A673 (cell line): ENCODE measurements around the gene BTRC.

Source experiments
- EZH2 ChIP-seq: fragments of 200-600 bp; sonication (generic); IDR thresholded peaks from 2 replicates; pipeline ENCODE4 v1.6.1; 2017; ENCODE audit warnings: borderline replicate concordance, low read depth, mild to moderate bottlenecking, mixed read lengths, antibody characterized with exemption, low read length; ENCODE audit not compliant: poor library complexity, severe bottlenecking
- TF ChIP-seq, protein P1 (sequence below): fragments of 300-800, 200-600 bp; sonication (generic); conservative IDR thresholded peaks from 2 replicates; pipeline ENCODE4 v1.5.1; 2017; ENCODE audit warnings: low read depth, mild to moderate bottlenecking, antibody characterized with exemption, low read length, moderate library complexity, mixed read lengths

- TF ChIP-seq, protein P1, sequence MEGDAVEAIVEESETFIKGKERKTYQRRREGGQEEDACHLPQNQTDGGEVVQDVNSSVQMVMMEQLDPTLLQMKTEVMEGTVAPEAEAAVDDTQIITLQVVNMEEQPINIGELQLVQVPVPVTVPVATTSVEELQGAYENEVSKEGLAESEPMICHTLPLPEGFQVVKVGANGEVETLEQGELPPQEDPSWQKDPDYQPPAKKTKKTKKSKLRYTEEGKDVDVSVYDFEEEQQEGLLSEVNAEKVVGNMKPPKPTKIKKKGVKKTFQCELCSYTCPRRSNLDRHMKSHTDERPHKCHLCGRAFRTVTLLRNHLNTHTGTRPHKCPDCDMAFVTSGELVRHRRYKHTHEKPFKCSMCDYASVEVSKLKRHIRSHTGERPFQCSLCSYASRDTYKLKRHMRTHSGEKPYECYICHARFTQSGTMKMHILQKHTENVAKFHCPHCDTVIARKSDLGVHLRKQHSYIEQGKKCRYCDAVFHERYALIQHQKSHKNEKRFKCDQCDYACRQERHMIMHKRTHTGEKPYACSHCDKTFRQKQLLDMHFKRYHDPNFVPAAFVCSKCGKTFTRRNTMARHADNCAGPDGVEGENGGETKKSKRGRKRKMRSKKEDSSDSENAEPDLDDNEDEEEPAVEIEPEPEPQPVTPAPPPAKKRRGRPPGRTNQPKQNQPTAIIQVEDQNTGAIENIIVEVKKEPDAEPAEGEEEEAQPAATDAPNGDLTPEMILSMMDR: no peak
- no peak for TF ChIP-seq EZH2
These were observed 138.8 kb downstream of the BTRC start for GRCh38 chr10:101492814-101493213.
